Hematopoietic multipotent progenitor cell treated with erythropoietin and hydrocortisone succinate and interleukin-3 and kit ligand, for 8 days (in vitro differentiated cells): ENCODE measurements around the gene SPAG16.
A peak's percentile ranks its signal among the peaks of the same experiment; 100 is the strongest.

ENCODE experiments used
- DNase-seq: peaks from one replicate; pipeline ENCODE4 v3.0.0-alpha.2; 2015

The SPAG16 gene

GRCh38 chr2:214410918-214411554, 1126.8 kb downstream of the SPAG16 start, which contains the start of gene VWC2L:
Gene VWC2L (plus strand): TSS chr2:214411054. CDS start chr2:214414194, 3,140 bp downstream.
- peak; percentile 30 for DNase-seq

- no peak for DNase-seq
Observed at GRCh38 chr2:214412679-214413078, 1128.4 kb downstream of the SPAG16 start.

GRCh38 chr2:214436470-214436869, 1152.2 kb downstream of the SPAG16 start:
- no peak for DNase-seq

- DNase-seq: no peak
Observed at GRCh38 chr2:214450118-214450894, 1166.0 kb downstream of the SPAG16 start.

GRCh38 chr2:214451516-214452275, 1167.4 kb downstream of the SPAG16 start:
- no peak for DNase-seq
